ENCODE data around the gene PLOD1. TPM values are rescaled to one million over a fixed set of nuclear protein-coding genes. Genes with fewer than 3 reads are reported as not detected.

PLOD1 gene
- total and polyA plus RNA-seq, 2 of the 13 experiments (the other 11 are each of a cell fraction or from before 2014, with no cell fraction given), result 70.1 to 318 TPM

DNA sequence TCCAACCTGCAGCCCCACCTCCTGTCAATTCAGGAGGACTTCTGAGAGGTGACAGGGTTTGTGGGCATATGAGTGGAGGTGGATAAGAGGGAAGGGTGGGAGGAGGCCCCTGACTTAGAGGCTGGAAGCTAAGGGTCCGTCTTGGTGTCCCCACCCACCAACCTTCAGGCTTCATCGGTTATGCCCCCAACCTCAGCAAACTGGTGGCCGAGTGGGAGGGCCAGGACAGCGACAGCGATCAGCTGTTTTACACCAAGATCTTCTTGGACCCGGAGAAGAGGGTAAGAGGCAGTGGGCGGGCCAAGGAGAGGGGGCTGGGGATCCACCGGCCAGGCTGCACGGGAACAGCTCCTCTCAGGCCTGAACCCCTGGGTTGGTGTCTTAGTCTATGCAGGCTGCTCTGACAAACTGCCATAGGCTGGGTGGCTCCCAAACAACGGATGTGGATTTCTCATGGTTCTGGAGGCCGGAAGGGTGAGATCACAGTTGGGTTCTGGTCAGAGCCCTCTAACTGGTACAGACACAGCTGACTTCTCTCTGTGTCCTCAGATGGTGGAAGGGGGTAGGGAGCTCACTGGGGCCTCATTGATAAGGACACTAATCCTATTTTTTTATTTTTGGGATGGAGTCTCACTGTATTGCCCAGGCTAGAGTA, 18.1 kb downstream of the PLOD1 start (continued):
- no peak for TF ChIP-seq ZSCAN29 (CRISPR knock-in tag; conservative IDR thresholded peaks at IDR 0.05)
- TF ChIP-seq ZFP37 (CRISPR knock-in tag; IDR thresholded peaks at IDR 0.05; ENCODE audit: borderline replicate concordance), result no peak
- no peak for TF ChIP-seq ZNF224 (CRISPR knock-in tag; IDR thresholded peaks at IDR 0.05)
- TF ChIP-seq, protein P1, sequence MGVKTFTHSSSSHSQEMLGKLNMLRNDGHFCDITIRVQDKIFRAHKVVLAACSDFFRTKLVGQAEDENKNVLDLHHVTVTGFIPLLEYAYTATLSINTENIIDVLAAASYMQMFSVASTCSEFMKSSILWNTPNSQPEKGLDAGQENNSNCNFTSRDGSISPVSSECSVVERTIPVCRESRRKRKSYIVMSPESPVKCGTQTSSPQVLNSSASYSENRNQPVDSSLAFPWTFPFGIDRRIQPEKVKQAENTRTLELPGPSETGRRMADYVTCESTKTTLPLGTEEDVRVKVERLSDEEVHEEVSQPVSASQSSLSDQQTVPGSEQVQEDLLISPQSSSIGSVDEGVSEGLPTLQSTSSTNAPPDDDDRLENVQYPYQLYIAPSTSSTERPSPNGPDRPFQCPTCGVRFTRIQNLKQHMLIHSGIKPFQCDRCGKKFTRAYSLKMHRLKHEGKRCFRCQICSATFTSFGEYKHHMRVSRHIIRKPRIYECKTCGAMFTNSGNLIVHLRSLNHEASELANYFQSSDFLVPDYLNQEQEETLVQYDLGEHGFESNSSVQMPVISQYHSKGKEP (CRISPR knock-in tag; IDR thresholded peaks at IDR 0.05), result no peak

DNA sequence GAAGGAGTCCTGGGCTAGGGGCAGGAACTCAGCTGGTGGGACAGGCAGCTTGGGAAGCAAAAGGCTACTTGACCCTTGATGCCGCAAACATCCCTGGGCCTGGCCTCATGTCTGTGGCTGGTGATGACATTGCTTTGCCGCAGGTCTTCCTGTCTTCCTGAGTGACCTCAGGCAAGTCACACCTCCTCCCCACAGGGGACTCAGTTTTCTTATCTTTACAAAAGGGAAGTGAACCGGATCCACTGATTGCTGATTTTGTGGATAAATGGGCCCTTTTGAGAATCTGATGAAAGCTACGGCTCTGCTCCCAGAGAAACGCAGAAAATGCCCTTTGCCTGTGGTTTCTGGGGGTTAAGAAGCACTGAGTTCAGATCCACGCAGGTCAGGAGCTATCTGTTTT, 20.7 kb downstream of the PLOD1 start:
- H3K36me3 ChIP-seq (replicated peaks in 1 of 2; ENCODE audit: control insufficient read depth in 1 of 2, insufficient read depth in 2 of 2, low read length in 2 of 2), result peaks cover 30 to 62% of the 10 kb centered on the region in 2 experiments
- FAIRE-seq, result no peak
- H4K20me1 ChIP-seq (ENCODE audit: insufficient read depth, low read length), result no peaks in the 10 kb centered on the region
- no peak for ATAC-seq
- WGBS (ENCODE audit: low lambda C conversion rate), result 97% methylated on average over 5 of the region's 6 CpGs
- in situ Hi-C loops (cut with HindIII; ENCODE audit: extremely low pct_ligation_motif_present, low pct_unique_long_range_greater_than_20kb) (no loop called here), intact Hi-C loops (cut with micrococcal nuclease; ENCODE audit: unreplicated experiment) (no loop called here)
- no peak for DNase-seq (ENCODE audit: low spot score)
- no TSS peak for BruUV-seq (replicated peaks)
- ChIA-PET CTCF (ENCODE audit: low intra/inter-chr PET ratio, low total read pairs) (no interaction called here), POLR2A (no interaction called here)
- H3K9me3 ChIP-seq (ENCODE audit: low read length), result no peaks in the 10 kb centered on the region
- no peak overlapping the region for H3K4me2 ChIP-seq (ENCODE audit: low read depth, low read length)
- H2AFZ ChIP-seq (ENCODE audit: low read length), result no peak overlapping the region
- no peaks in the 10 kb centered on the region for H3K27me3 ChIP-seq (ENCODE audit: control insufficient read depth in 1 of 2, insufficient read depth in 2 of 2, low read length in 2 of 2)
- no peak overlapping the region for H3K9ac ChIP-seq (ENCODE audit: insufficient read depth, low read depth, low read length)
- H3K4me3 ChIP-seq (replicated peaks in 1 of 3; ENCODE audit: insufficient read depth in 1 of 3, low read depth in 2 of 3, low read length in 3 of 3), result no peak overlapping the region
- H3K4me1 ChIP-seq (ENCODE audit: insufficient read depth, low read length), result peaks cover 5% of the 10 kb centered on the region
- no peak overlapping the region for H3K27ac ChIP-seq (ENCODE audit: extremely low read length, insufficient read depth, low read length)
- no peaks in the 10 kb centered on the region for H3K79me2 ChIP-seq (ENCODE audit: insufficient read depth, low read length)
- no peak for TF ChIP-seq YEATS2 (CRISPR knock-in tag; IDR thresholded peaks at IDR 0.05; ENCODE audit: borderline replicate concordance)
- no peak for TF ChIP-seq ZNF747 (CRISPR knock-in tag; IDR thresholded peaks at IDR 0.05; ENCODE audit: borderline replicate concordance)
- no peak for TF ChIP-seq ZNF282 (IDR thresholded peaks at IDR 0.05; ENCODE audit: partially characterized antibody)
- no peak for TF ChIP-seq ZNF335 (CRISPR knock-in tag; IDR thresholded peaks at IDR 0.05)
- TF ChIP-seq, protein P2, sequence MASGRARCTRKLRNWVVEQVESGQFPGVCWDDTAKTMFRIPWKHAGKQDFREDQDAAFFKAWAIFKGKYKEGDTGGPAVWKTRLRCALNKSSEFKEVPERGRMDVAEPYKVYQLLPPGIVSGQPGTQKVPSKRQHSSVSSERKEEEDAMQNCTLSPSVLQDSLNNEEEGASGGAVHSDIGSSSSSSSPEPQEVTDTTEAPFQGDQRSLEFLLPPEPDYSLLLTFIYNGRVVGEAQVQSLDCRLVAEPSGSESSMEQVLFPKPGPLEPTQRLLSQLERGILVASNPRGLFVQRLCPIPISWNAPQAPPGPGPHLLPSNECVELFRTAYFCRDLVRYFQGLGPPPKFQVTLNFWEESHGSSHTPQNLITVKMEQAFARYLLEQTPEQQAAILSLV (CRISPR knock-in tag; IDR thresholded peaks at IDR 0.05; ENCODE audit: borderline replicate concordance), result no peak
- no peak for TF ChIP-seq HMG20A (CRISPR knock-in tag; IDR thresholded peaks at IDR 0.05; ENCODE audit: borderline replicate concordance)
- TF ChIP-seq, protein P3, sequence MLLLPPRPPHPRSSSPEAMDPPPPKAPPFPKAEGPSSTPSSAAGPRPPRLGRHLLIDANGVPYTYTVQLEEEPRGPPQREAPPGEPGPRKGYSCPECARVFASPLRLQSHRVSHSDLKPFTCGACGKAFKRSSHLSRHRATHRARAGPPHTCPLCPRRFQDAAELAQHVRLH (CRISPR knock-in tag; IDR thresholded peaks at IDR 0.05; ENCODE audit: borderline replicate concordance, low read depth), result no peak
- TF ChIP-seq SOX5 (CRISPR knock-in tag; IDR thresholded peaks at IDR 0.05; ENCODE audit: borderline replicate concordance), result no peak
- TF ChIP-seq ZNF432 (CRISPR knock-in tag; IDR thresholded peaks at IDR 0.05; ENCODE audit: borderline replicate concordance), result no peak
- TF ChIP-seq, protein P4, sequence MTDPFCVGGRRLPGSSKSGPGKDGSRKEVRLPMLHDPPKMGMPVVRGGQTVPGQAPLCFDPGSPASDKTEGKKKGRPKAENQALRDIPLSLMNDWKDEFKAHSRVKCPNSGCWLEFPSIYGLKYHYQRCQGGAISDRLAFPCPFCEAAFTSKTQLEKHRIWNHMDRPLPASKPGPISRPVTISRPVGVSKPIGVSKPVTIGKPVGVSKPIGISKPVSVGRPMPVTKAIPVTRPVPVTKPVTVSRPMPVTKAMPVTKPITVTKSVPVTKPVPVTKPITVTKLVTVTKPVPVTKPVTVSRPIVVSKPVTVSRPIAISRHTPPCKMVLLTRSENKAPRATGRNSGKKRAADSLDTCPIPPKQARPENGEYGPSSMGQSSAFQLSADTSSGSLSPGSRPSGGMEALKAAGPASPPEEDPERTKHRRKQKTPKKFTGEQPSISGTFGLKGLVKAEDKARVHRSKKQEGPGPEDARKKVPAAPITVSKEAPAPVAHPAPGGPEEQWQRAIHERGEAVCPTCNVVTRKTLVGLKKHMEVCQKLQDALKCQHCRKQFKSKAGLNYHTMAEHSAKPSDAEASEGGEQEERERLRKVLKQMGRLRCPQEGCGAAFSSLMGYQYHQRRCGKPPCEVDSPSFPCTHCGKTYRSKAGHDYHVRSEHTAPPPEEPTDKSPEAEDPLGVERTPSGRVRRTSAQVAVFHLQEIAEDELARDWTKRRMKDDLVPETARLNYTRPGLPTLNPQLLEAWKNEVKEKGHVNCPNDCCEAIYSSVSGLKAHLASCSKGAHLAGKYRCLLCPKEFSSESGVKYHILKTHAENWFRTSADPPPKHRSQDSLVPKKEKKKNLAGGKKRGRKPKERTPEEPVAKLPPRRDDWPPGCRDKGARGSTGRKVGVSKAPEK (CRISPR knock-in tag; IDR thresholded peaks at IDR 0.05; ENCODE audit: borderline replicate concordance), result no peak
- no peak for TF ChIP-seq PCBP1 (IDR thresholded peaks at IDR 0.05; ENCODE audit: borderline replicate concordance, low read depth, low read length)
- no peak for TF ChIP-seq MYNN (CRISPR knock-in tag; IDR thresholded peaks at IDR 0.05; ENCODE audit: low read depth)
- TF ChIP-seq ZNF296 (CRISPR knock-in tag; conservative IDR thresholded peaks at IDR 0.05), result no peak
- TF ChIP-seq REPIN1 (CRISPR knock-in tag; IDR thresholded peaks at IDR 0.05; ENCODE audit: borderline replicate concordance, low read depth), result no peak
- no peak for TF ChIP-seq FOXO1 (CRISPR knock-in tag; IDR thresholded peaks at IDR 0.05)
